Measurements from ENCODE around the gene C7.
"Not testable (repeated sequence)": the region's sequence is repeated elsewhere in the genome, so short reads cannot be mapped to it uniquely, and the experiment has no call there.

The C7 gene

GRCh38 chr5:40909264-40909663 lies at the start of gene C7:
Gene C7, plus strand, starts transcription at chr5:40909497. Its CDS starts 114 bp downstream, at chr5:40909611.
- no peak for DNase-seq

GRCh38 chr5:40860711-40861110 lies 48.6 kb upstream of the C7 start:
- DNase-seq, result no peak

- DNase-seq, result not testable (repeated sequence)
Measured at GRCh38 chr5:40865004-40865403, 44.3 kb upstream of the C7 start.

GRCh38 chr5:40866844-40867243 lies 42.5 kb upstream of the C7 start:
- no peak for DNase-seq

- DNase-seq, result no peak
Measured at GRCh38 chr5:40869384-40869783, 39.9 kb upstream of the C7 start.

- DNase-seq, result no peak
Measured at GRCh38 chr5:40871177-40871576, 38.1 kb upstream of the C7 start.

GRCh38 chr5:40872253-40872652 lies 37.0 kb upstream of the C7 start:
- DNase-seq, result not testable (repeated sequence)

GRCh38 chr5:40873286-40873880 lies 35.9 kb upstream of the C7 start:
- no peak for DNase-seq

GRCh38 chr5:40875958-40876357 lies 33.3 kb upstream of the C7 start:
- DNase-seq, result no peak

GRCh38 chr5:40877371-40877988 lies 31.8 kb upstream of the C7 start:
- no peak for DNase-seq

- no peak for DNase-seq
Measured at GRCh38 chr5:40879163-40879942, 29.9 kb upstream of the C7 start.

- no peak for DNase-seq
Measured at GRCh38 chr5:40882291-40882690, 27.0 kb upstream of the C7 start.

- not testable (repeated sequence) for DNase-seq
Measured at GRCh38 chr5:40883051-40883450, 26.2 kb upstream of the C7 start.

- not testable (repeated sequence) for DNase-seq
Measured at GRCh38 chr5:40895440-40896425, 13.6 kb upstream of the C7 start.

- no peak for DNase-seq
Measured at GRCh38 chr5:40904205-40904993, 4.9 kb upstream of the C7 start.

GRCh38 chr5:40904994-40905306 lies 4.3 kb upstream of the C7 start:
- no peak for DNase-seq

GRCh38 chr5:40906351-40906751 lies 2.9 kb upstream of the C7 start:
- no peak for DNase-seq

- DNase-seq, result no peak
Measured at GRCh38 chr5:40909723-40910122, 426 bp downstream of the C7 start.

- DNase-seq, result no peak
Measured at GRCh38 chr5:40911266-40911665, 2.0 kb downstream of the C7 start.

- DNase-seq, result no peak
Measured at GRCh38 chr5:40914835-40915234, 5.5 kb downstream of the C7 start.

GRCh38 chr5:40915341-40915926 lies 6.1 kb downstream of the C7 start:
- no peak for DNase-seq

GRCh38 chr5:40916226-40916625 lies 6.9 kb downstream of the C7 start:
- DNase-seq, result no peak

Data from activated CD4-positive, CD25-positive, alpha-beta regulatory T cell (primary cell).